VCaP (cell line): ENCODE measurements around the gene ZNF302.
A peak's percentile ranks its signal among the peaks of the same experiment; 100 is the strongest.

Experiments used
- H3K27ac ChIP-seq: fragments of 450-650 bp; 2 replicates; pipeline ENCODE4 v1.5.1; 2017
- CTCF ChIP-seq: fragments of 450-650 bp; conservative IDR thresholded peaks from 2 replicates; pipeline ENCODE4 v1.5.1; 2017; ENCODE audit warnings: mild to moderate bottlenecking, moderate library complexity

Gene ZNF302

GRCh38 chr19:34677386-34678084, at the start of gene ZNF302:
Gene ZNF302 (plus strand): TSS chr19:34677678. CDS start chr19:34678805, 1,127 bp downstream.
- no peak for TF ChIP-seq CTCF
- peak within 1 kb of the TSS; percentile 96 for H3K27ac ChIP-seq

- H3K27ac ChIP-seq = no peak overlapping the region
- no peak for TF ChIP-seq CTCF
These were observed 43.7 kb upstream of the ZNF302 start for GRCh38 chr19:34633802-34634201.

- peak; percentile 88 for TF ChIP-seq CTCF
- no peak overlapping the region for H3K27ac ChIP-seq
These were observed 37.9 kb upstream of the ZNF302 start for GRCh38 chr19:34639491-34640085.

GRCh38 chr19:34642241-34642640, 35.2 kb upstream of the ZNF302 start:
- no peak for TF ChIP-seq CTCF
- no peak overlapping the region for H3K27ac ChIP-seq

GRCh38 chr19:34644991-34645461, 32.5 kb upstream of the ZNF302 start:
- H3K27ac ChIP-seq = peak overlapping the region; percentile 66
- peak; percentile 63 for TF ChIP-seq CTCF

- peak overlapping the region; percentile 66 for H3K27ac ChIP-seq
- no peak for TF ChIP-seq CTCF
These were observed 31.9 kb upstream of the ZNF302 start for GRCh38 chr19:34645551-34645950.

GRCh38 chr19:34649886-34650543, 27.5 kb upstream of the ZNF302 start:
- no peak for TF ChIP-seq CTCF
- no peak overlapping the region for H3K27ac ChIP-seq
